Measurements from ENCODE around the gene PNMA8C. TPM values are rescaled to one million over a fixed set of nuclear protein-coding genes. Genes with fewer than 3 reads are reported as not detected.

The PNMA8C gene
- total RNA-seq, 1 donor from 2014 or later: 0.98 TPM

DNA sequence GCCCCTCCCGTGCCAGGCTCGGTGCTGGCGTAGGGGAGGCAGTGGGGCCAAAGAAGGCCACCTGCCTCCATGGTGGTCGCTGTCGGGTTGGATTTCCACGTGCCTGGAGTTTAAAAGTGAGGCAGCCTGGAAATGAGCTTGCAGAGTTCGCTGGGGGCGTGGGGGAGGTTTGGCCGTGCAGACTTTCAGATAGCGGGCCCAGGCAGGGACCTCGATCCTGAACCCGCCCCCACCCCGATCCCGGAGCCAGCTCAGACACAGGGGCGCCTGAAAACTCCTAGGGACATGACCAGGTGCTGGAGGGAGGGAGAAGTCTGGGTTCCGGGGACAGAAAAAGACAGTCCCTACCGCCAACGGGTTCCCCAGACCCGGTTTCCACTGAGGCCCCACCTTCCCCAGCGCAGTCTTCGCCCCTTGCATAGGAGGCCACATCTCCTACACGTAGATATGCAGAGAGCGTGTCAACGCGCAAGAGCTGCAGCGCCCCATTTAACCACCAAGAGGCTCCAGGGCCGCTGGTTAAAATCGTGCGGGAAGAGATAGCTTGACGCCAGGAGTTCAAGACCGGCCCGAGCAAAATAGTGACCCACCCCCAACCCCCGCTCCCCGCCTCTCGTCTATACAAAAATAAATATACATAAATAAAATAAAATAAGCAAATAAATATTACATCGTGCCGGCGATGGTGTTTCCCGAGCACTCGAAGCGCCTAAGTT, 23.8 kb downstream of the PNMA8C start:
- Mint-ChIP-seq H3K36me3 (ENCODE audit: low read depth, unreplicated experiment) (no peaks in the 10 kb centered on the region), H3K27me3 (ENCODE audit: low read depth, unreplicated experiment) (no peaks in the 10 kb centered on the region), H3K4me1 (ENCODE audit: low read depth, unreplicated experiment) (peaks cover 8% of the 10 kb centered on the region), H3K4me3 (ENCODE audit: unreplicated experiment) (no peak overlapping the region), H3K27ac (ENCODE audit: unreplicated experiment) (no peak overlapping the region), H3K9me3 (ENCODE audit: unreplicated experiment) (peaks cover 4% of the 10 kb centered on the region)
- Histone ChIP-seq H3K36me3 (ENCODE audit: insufficient read depth, low read length) (no peaks in the 10 kb centered on the region), H3K9me3 (ENCODE audit: insufficient read depth, low read depth, low read length) (no peaks in the 10 kb centered on the region), H3K27me3 (ENCODE audit: insufficient read depth, low read length) (peaks cover 9% of the 10 kb centered on the region), H3K27ac (ENCODE audit: low read depth, low read length) (no peak overlapping the region), H3K4me3 (ENCODE audit: insufficient read depth, low read depth, low read length) (no peak overlapping the region), H3K4me1 (ENCODE audit: insufficient read depth, low read length) (peaks cover 15% of the 10 kb centered on the region), H4K20me1 (ENCODE audit: insufficient read depth, low read length) (peaks cover 10% of the 10 kb centered on the region), H3K79me2 (ENCODE audit: insufficient read depth, low read length) (no peaks in the 10 kb centered on the region), H3K4me2 (ENCODE audit: low read length) (peak overlapping the region; percentile 81), H2AFZ (ENCODE audit: low read depth, low read length) (peak overlapping the region; percentile 83), H3K9ac (ENCODE audit: low read length) (no peak overlapping the region)
- TF ChIP-seq EZH2 (IDR thresholded peaks at IDR 0.05; ENCODE audit: insufficient read depth, low read length): no peak
- TF ChIP-seq, protein P1, sequence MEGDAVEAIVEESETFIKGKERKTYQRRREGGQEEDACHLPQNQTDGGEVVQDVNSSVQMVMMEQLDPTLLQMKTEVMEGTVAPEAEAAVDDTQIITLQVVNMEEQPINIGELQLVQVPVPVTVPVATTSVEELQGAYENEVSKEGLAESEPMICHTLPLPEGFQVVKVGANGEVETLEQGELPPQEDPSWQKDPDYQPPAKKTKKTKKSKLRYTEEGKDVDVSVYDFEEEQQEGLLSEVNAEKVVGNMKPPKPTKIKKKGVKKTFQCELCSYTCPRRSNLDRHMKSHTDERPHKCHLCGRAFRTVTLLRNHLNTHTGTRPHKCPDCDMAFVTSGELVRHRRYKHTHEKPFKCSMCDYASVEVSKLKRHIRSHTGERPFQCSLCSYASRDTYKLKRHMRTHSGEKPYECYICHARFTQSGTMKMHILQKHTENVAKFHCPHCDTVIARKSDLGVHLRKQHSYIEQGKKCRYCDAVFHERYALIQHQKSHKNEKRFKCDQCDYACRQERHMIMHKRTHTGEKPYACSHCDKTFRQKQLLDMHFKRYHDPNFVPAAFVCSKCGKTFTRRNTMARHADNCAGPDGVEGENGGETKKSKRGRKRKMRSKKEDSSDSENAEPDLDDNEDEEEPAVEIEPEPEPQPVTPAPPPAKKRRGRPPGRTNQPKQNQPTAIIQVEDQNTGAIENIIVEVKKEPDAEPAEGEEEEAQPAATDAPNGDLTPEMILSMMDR (IDR thresholded peaks at IDR 0.05; ENCODE audit: insufficient read depth, low read depth, low read length): no peak
- DNase-seq (ENCODE audit: low read depth) (no peak), FAIRE-seq (no peak)

DNA sequence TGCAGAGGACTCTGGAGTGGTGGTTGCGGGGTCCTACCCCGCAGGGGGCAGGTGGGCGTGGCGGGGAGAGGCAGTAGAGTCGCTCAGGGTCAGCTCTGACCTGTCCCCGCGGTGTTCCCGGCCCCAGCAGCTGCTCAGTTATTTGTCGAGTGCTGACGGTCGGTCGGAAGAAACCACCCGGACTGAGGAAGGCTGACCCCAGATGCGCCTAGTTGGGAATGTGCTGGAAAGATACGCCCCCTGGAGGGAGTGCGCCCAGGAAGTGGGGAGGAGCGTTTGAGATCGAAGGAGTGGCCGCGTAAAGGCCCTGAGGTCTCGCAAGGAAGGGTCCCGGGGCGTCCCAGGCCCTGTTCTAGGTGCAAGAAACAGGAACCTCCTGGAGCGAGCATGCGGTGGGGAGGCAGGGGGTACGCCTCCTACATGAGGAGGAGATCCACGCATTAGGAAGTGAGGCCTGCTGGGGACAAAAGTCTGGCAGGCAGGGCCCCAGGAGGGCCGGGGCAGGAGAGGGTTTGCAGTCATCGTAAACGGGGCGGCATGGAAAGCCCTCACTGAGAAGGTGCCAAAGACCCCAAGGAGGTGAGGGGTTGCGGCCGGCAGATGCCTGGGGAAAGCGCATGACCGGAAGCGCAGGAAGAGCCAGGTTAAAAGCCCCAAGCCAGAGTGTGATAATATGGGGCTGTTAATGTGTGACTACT, 24.5 kb downstream of the PNMA8C start:
- peak overlapping the region; percentile 10 for H3K9ac ChIP-seq (ENCODE audit: low read length)
- no peaks in the 10 kb centered on the region for H3K79me2 ChIP-seq (ENCODE audit: insufficient read depth, low read length)
- H3K4me3 ChIP-seq (ENCODE audit: insufficient read depth, low read depth, low read length): peak overlapping the region; percentile 13
- TF ChIP-seq, protein P1 (IDR thresholded peaks at IDR 0.05; ENCODE audit: insufficient read depth, low read depth, low read length): no peak
- peak; percentile 11 for TF ChIP-seq EZH2 (IDR thresholded peaks at IDR 0.05; ENCODE audit: insufficient read depth, low read length)
- no peaks in the 10 kb centered on the region for H3K27me3 Mint-ChIP-seq (ENCODE audit: low read depth, unreplicated experiment)
- H3K27ac ChIP-seq (ENCODE audit: low read depth, low read length): no peak overlapping the region
- H3K9me3 Mint-ChIP-seq (ENCODE audit: unreplicated experiment): peaks cover 4% of the 10 kb centered on the region
- H4K20me1 ChIP-seq (ENCODE audit: insufficient read depth, low read length): peaks cover 10% of the 10 kb centered on the region
- peak overlapping the region; percentile 83 for H2AFZ ChIP-seq (ENCODE audit: low read depth, low read length)
- FAIRE-seq (no peak), DNase-seq (ENCODE audit: low read depth) (peak; percentile 33)
- peak overlapping the region; percentile 36 for H3K27ac Mint-ChIP-seq (ENCODE audit: unreplicated experiment)
- H3K27me3 ChIP-seq (ENCODE audit: insufficient read depth, low read length): peaks cover 9% of the 10 kb centered on the region
- H3K4me3 Mint-ChIP-seq (ENCODE audit: unreplicated experiment): peak overlapping the region; percentile 60
- H3K4me1 Mint-ChIP-seq (ENCODE audit: low read depth, unreplicated experiment): peaks cover 8% of the 10 kb centered on the region
- H3K4me2 ChIP-seq (ENCODE audit: low read length): peak overlapping the region; percentile 81
- no peaks in the 10 kb centered on the region for H3K36me3 ChIP-seq (ENCODE audit: insufficient read depth, low read length)
- peaks cover 15% of the 10 kb centered on the region for H3K4me1 ChIP-seq (ENCODE audit: insufficient read depth, low read length)
- H3K36me3 Mint-ChIP-seq (ENCODE audit: low read depth, unreplicated experiment): no peaks in the 10 kb centered on the region
- no peaks in the 10 kb centered on the region for H3K9me3 ChIP-seq (ENCODE audit: insufficient read depth, low read depth, low read length)

Data from astrocyte (in vitro differentiated cells and primary cell).